GM12878 (cell line): ENCODE data around the gene DIABLO. TPM values are rescaled to one million over a fixed set of nuclear protein-coding genes. Genes with fewer than 3 reads are reported as not detected.

ENCODE experiments used
- ATAC-seq: fragments of 200-7000 bp; cut with Tn5 transposase; 3 replicates; pipeline ENCODE4 v1.9.1; 2020; ENCODE audit warnings: mild to moderate bottlenecking, moderate library complexity
- BruUV-seq: library from RNA; stranded (reverse); fragments of 400-500 nt; replicated peaks from 2 replicates; lab custom pipeline; 2021; lab: Mats Ljungman, UMichigan
- CTCF ChIA-PET: fragments of 300-600 bp; sonication (Branson Sonifier 250); formaldehyde crosslinking; extraction: SDS; loops from one replicate; lab custom pipeline; 2021; ENCODE audit warnings: inconsistent platforms; lab: Yijun Ruan, JAX
- POLR2A ChIA-PET: fragments of 350-600 bp; formaldehyde crosslinking; extraction: SDS; loops from one replicate; lab custom pipeline; 2021; ENCODE audit warnings: inconsistent platforms; lab: Charles Lee
- RAD21 ChIA-PET: fragments of 300-600 bp; sonication (Branson Sonifier 250); formaldehyde crosslinking; loops from one replicate; lab custom pipeline; 2023; ENCODE audit warnings: antibody characterized with exemption; ENCODE audit not compliant: unreplicated experiment; lab: Charles Lee
- SMC1A ChIA-PET: fragments of 300-600 bp; sonication (Branson Sonifier 250); formaldehyde crosslinking; loops from one replicate; lab custom pipeline; 2023; ENCODE audit not compliant: unreplicated experiment, uncharacterized antibody; lab: Charles Lee
- DNase-seq: peaks from one replicate; pipeline ENCODE4 v3.0.0-alpha.2; 2011; ENCODE audit warnings: low read depth, low spot score
- FAIRE-seq: peaks from 3 replicates; lab custom pipeline; 2011; peaks lifted over from hg19 to GRCh38; lab: Jason Lieb, UNC
- H2AFZ ChIP-seq: 2 replicates; pipeline ENCODE4 v1.6.0; 2011; ENCODE audit warnings: low read depth, low read length, control low read depth; ENCODE audit not compliant: control insufficient read depth
- H3K27ac ChIP-seq: 2 replicates; pipeline ENCODE4 v1.5.1; 2011; ENCODE audit warnings: control low read depth; ENCODE audit not compliant: control insufficient read depth, insufficient read depth
- H3K27me3 ChIP-seq, 2 experiments: replicated peaks in 1 of 2; 2 replicates each; pipeline versions ENCODE4 v1.6.0 to v1.6.1; 2011; ENCODE audit warnings: low read length in 1 of 2; ENCODE audit not compliant: control insufficient read depth in 2 of 2, insufficient read depth in 2 of 2
- H3K36me3 ChIP-seq, 2 experiments: 2 replicates each; pipeline ENCODE4 v1.5.1; 2011; ENCODE audit warnings: low read length in 1 of 2; ENCODE audit not compliant: control insufficient read depth in 2 of 2, insufficient read depth in 2 of 2
- H3K4me1 ChIP-seq: 2 replicates; pipeline ENCODE4 v1.6.1; 2011; ENCODE audit warnings: mild to moderate bottlenecking, low read length, moderate library complexity, mixed read lengths; ENCODE audit not compliant: control insufficient read depth, insufficient read depth
- H3K4me2 ChIP-seq: 2 replicates; pipeline ENCODE4 v1.6.0; 2011; ENCODE audit warnings: control low read depth; ENCODE audit not compliant: control insufficient read depth, insufficient read depth
- H3K4me3 ChIP-seq: fragments of 200-600 bp; sonication (generic); 2 replicates; pipeline ENCODE4 v1.5.1; 2016
- H3K79me2 ChIP-seq: 2 replicates; pipeline ENCODE4 v1.6.0; 2011; ENCODE audit warnings: low read length; ENCODE audit not compliant: control insufficient read depth, insufficient read depth
- H3K9ac ChIP-seq: 2 replicates; pipeline ENCODE4 v1.8.0; 2011; ENCODE audit warnings: low read length, control low read depth, mixed read lengths; ENCODE audit not compliant: control insufficient read depth, insufficient read depth
- H3K9me3 ChIP-seq: replicated peaks from 3 replicates; pipeline ENCODE4 v1.5.1; 2011; ENCODE audit warnings: mild to moderate bottlenecking, low read length; ENCODE audit not compliant: control insufficient read depth, insufficient read depth
- H4K20me1 ChIP-seq: 2 replicates; pipeline ENCODE4 v1.6.0; 2011; ENCODE audit not compliant: control insufficient read depth, insufficient read depth
- CBX3 ChIP-seq: fragments of 200-600 bp; sonication (generic); IDR thresholded peaks from 2 replicates; pipeline ENCODE4 v1.6.1; 2016; ENCODE audit warnings: low read depth, borderline replicate concordance
- CHD4 ChIP-seq: fragments of 200-600 bp; sonication (generic); IDR thresholded peaks from 2 replicates; pipeline ENCODE4 v1.6.1; 2016; ENCODE audit warnings: mild to moderate bottlenecking
- CREB1 ChIP-seq: IDR thresholded peaks from 2 replicates; pipeline ENCODE4 v1.6.1; 2012; ENCODE audit warnings: low read depth, mild to moderate bottlenecking, inconsistent platforms
- EED ChIP-seq: sonication (generic); IDR thresholded peaks from 2 replicates; pipeline ENCODE4 v1.6.1; 2016; ENCODE audit warnings: antibody characterized with exemption, low read depth
- JUNB ChIP-seq: IDR thresholded peaks from 2 replicates; pipeline ENCODE4 v1.6.1; 2016; ENCODE audit warnings: antibody characterized with exemption, mild to moderate bottlenecking
- MXI1 ChIP-seq: fragments of 150-350 bp; IDR thresholded peaks from 2 replicates; pipeline ENCODE4 v1.6.1; 2011; ENCODE audit warnings: low read depth, mild to moderate bottlenecking, inconsistent platforms, low read length, improper control_type of control experiment
- MYC ChIP-seq: IDR thresholded peaks from 2 replicates; pipeline ENCODE4 v1.6.1; 2011; ENCODE audit warnings: mild to moderate bottlenecking, low read length, moderate library complexity, inconsistent platforms; ENCODE audit not compliant: insufficient read depth, insufficient replicate concordance, insufficient read length, severe bottlenecking
- NFYB ChIP-seq: IDR thresholded peaks from 2 replicates; pipeline ENCODE4 v1.6.1; 2011; ENCODE audit warnings: low read depth, mild to moderate bottlenecking, low read length, improper control_type of control experiment, moderate library complexity; ENCODE audit not compliant: insufficient read depth
- PKNOX1 ChIP-seq: fragments of 450-650 bp; IDR thresholded peaks from 2 replicates; pipeline ENCODE4 v1.6.1; 2016; ENCODE audit warnings: mild to moderate bottlenecking
- PML ChIP-seq: IDR thresholded peaks from 2 replicates; pipeline ENCODE4 v1.6.1; 2012; ENCODE audit warnings: low read length, inconsistent platforms
- RELA ChIP-seq: fragments of 450-650 bp; IDR thresholded peaks from 2 replicates; pipeline ENCODE4 v1.8.0; 2014; ENCODE audit warnings: borderline replicate concordance; ENCODE audit not compliant: partially characterized antibody
- SMAD5 ChIP-seq: IDR thresholded peaks from 2 replicates; pipeline ENCODE4 v1.6.1; 2016; ENCODE audit warnings: antibody characterized with exemption, low read depth
- STAT1 ChIP-seq: fragments of 450-650 bp; conservative IDR thresholded peaks from 2 replicates; pipeline ENCODE4 v1.6.1; 2014; ENCODE audit warnings: antibody characterized with exemption, mild to moderate bottlenecking
- SUPT20H ChIP-seq: IDR thresholded peaks from 2 replicates; pipeline ENCODE4 v1.6.1; 2011; ENCODE audit warnings: low read depth, mild to moderate bottlenecking, low read length, moderate library complexity, borderline replicate concordance; ENCODE audit not compliant: control insufficient read depth
- TAF1 ChIP-seq: IDR thresholded peaks from 2 replicates; pipeline ENCODE4 v1.6.1; 2011; ENCODE audit warnings: mild to moderate bottlenecking, low read depth, low read length, borderline replicate concordance
- TCF12 ChIP-seq: IDR thresholded peaks from 2 replicates; pipeline ENCODE4 v1.6.1; 2011; ENCODE audit warnings: low read depth, mild to moderate bottlenecking, low read length
- ZBED1 ChIP-seq: IDR thresholded peaks from 2 replicates; pipeline ENCODE4 v1.6.1; 2016; ENCODE audit warnings: borderline replicate concordance
- ZBTB40 ChIP-seq: fragments of 450-650 bp; IDR thresholded peaks from 2 replicates; pipeline ENCODE4 v1.6.1; 2016; ENCODE audit warnings: mild to moderate bottlenecking, moderate library complexity, borderline replicate concordance
- WGBS: methylation state at CpG from one replicate; pipeline ENCODE4 v1.1.6; 2016; ENCODE audit warnings: low lambda C conversion rate; ENCODE audit not compliant: insufficient replicate concordance, insufficient coverage; ENCODE audit errors: missing lambda C conversion rate; 5-methylcytosine and 5-hydroxymethylcytosine counted together
- in situ Hi-C: fragments of 300-500 bp; cut with MboI; formaldehyde crosslinking; loops from 9 replicates; pipeline ENCODE4 v1.14.3; 2018; ENCODE audit warnings: mixed read lengths
- intact Hi-C: fragments of 100-400 bp; cut with micrococcal nuclease; formaldehyde crosslinking; loops from one replicate; pipeline ENCODE4 v1.14.2; 2022; ENCODE audit not compliant: unreplicated experiment
- polyA plus RNA-seq, 11 experiments: library from polyadenylated mRNA; depleted of rRNA in 4 of 11; unstranded in 6 of 11; stranded (reverse) in 5 of 11; fragments of >200 nt; fragmentation: Nextera tagmentation in 4 of 11; fragmentation: Illumina TruSeq in 1 of 11; extraction: Ambion mirVana in 4 of 11; extraction: Trizol in 1 of 11; gene quantifications; 1 replicate in 1 of 11; 2 replicates in 10 of 11; pipeline versions ENCODE4 v1.2.1 to v1.2.3, GENCODE V29; 2011 to 2016; ENCODE audit warnings: inconsistent platforms in 2 of 11, missing spikeins in 2 of 11, low read depth in 1 of 11
- total RNA-seq, 4 experiments: library from RNA; depleted of rRNA in 3 of 4; stranded (reverse); fragments of >200 nt in 3 of 4; fragmentation: Illumina TruSeq in 1 of 4; extraction: Trizol in 1 of 4; gene quantifications; 2 replicates each; pipeline versions ENCODE4 v1.2.1 to v1.2.3, GENCODE V29; 2013 to 2021

DIABLO gene
- total and polyA plus RNA-seq, 10 of the 15 experiments (the other 5 are each of a cell fraction or from before 2014, with no cell fraction given), result 18.3 to 69.9 (median 46.2) TPM

GRCh38 chr12:122167356-122167925 is 58.4 kb downstream of the DIABLO start:
- no peak for FAIRE-seq
- no peaks in the 10 kb centered on the region for H3K36me3 ChIP-seq
- ATAC-seq, result no peak
- SMC1A ChIA-PET, result interaction anchor here (0.8 to 1.6 kb wide), 7 partner anchors 9 to 373 kb away, joined by 3 to 6 read pairs (median 3); partner anchors contain the start of gene RHOF
- intact Hi-C loops, result no loop called here
- H4K20me1 ChIP-seq, result no peaks in the 10 kb centered on the region
- BruUV-seq, result no TSS peak
- WGBS, result 63% methylated on average over 10 of the region's 10 CpGs
- POLR2A ChIA-PET, result interaction anchor here (0.6 kb wide), 1 partner anchor 14 kb away, joined by 3 read pairs; no protein-coding TSS in a partner anchor
- in situ Hi-C loops, result no loop called here
- no peak overlapping the region for H2AFZ ChIP-seq
- peaks cover 28% of the 10 kb centered on the region for H3K4me1 ChIP-seq
- RAD21 ChIA-PET, result interaction anchor here (0.9 to 1.0 kb wide), 2 partner anchors 45 to 175 kb away, joined by 3 read pairs; no protein-coding TSS in a partner anchor
- H3K4me3 ChIP-seq, result peak overlapping the region; percentile 21; the same call in 1 of the 2 replicates
- H3K79me2 ChIP-seq, result no peaks in the 10 kb centered on the region
- no peak for TF ChIP-seq ZBTB40
- no peak for TF ChIP-seq SUPT20H
- TF ChIP-seq PKNOX1, result no peak
- TF ChIP-seq MXI1, result no peak
- no peak for TF ChIP-seq ZBED1
- no peak for TF ChIP-seq TCF12
- no peak for TF ChIP-seq MYC
- no peak for TF ChIP-seq SMAD5
- no peak for TF ChIP-seq PML
- TF ChIP-seq CREB1, result no peak
- TF ChIP-seq NFYB, result no peak
- no peak for TF ChIP-seq STAT1
- no peak for TF ChIP-seq RELA
- no peak for TF ChIP-seq CBX3
- no peak for TF ChIP-seq JUNB
- no peak for TF ChIP-seq CHD4
- TF ChIP-seq EED, result no peak
- no peak for TF ChIP-seq TAF1
- TF ChIP-seq, all 136 proteins: peak for 0
- Histone ChIP-seq H3K9ac (no peak overlapping the region), H3K9me3 (no peaks in the 10 kb centered on the region), H3K27ac (no peak overlapping the region), H3K4me2 (peak overlapping the region; percentile 90), H3K27me3 (no peaks in the 10 kb centered on the region)
- CTCF ChIA-PET, result interaction anchor here (0.9 to 1.3 kb wide), 4 partner anchors 14 to 249 kb away, joined by 3 to 4 read pairs (median 3); partner anchors contain the start of gene CFAP251
- no peak for DNase-seq
